Gastrocnemius medialis (tissue), 4 donors: Measurements from ENCODE around the gene WWOX.

ENCODE experiments used
- POLR2A ChIP-seq, 2 donors: fragments of 450-650 bp; IDR thresholded peaks; one replicate each; pipeline ENCODE4 v1.6.1; 2017; ENCODE audit warnings: antibody characterized with exemption in 2 of 2, mild to moderate bottlenecking in 2 of 2, moderate library complexity in 2 of 2
- TF ChIP-seq, protein P1 (sequence below), 5 experiments: fragments of 450-650 bp in 3 of 5; fragments of 200-600 bp in 2 of 5; sonication (generic) in 2 of 5; IDR thresholded peaks in 4 of 5; conservative IDR thresholded peaks in 1 of 5; 1 replicate in 4 of 5; 2 replicates in 1 of 5; pipeline ENCODE4 v1.5.1; 2016 to 2019; ENCODE audit warnings: antibody characterized with exemption in 5 of 5, mild to moderate bottlenecking in 3 of 5, moderate library complexity in 3 of 5

DNA sequence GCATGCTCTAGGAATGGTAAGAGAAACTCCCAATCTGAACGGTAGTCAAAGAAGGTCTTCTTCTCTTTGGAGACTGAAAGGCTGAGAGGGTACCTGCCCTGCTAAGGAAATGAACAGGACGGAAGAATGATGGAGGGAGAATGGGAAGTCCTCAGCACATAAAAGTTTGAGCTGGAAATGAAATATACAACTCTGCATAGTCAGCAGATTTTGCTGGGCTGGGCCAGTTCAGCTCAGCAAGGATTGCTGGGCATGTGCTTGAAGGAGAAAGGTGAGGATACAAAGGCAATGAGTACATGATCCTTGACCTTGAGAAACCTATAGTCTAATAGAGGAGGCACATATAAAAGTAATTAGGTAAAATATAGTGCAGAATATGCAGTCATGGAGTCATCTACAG lies 831.8 kb downstream of the WWOX start:
- TF ChIP-seq, protein P1, sequence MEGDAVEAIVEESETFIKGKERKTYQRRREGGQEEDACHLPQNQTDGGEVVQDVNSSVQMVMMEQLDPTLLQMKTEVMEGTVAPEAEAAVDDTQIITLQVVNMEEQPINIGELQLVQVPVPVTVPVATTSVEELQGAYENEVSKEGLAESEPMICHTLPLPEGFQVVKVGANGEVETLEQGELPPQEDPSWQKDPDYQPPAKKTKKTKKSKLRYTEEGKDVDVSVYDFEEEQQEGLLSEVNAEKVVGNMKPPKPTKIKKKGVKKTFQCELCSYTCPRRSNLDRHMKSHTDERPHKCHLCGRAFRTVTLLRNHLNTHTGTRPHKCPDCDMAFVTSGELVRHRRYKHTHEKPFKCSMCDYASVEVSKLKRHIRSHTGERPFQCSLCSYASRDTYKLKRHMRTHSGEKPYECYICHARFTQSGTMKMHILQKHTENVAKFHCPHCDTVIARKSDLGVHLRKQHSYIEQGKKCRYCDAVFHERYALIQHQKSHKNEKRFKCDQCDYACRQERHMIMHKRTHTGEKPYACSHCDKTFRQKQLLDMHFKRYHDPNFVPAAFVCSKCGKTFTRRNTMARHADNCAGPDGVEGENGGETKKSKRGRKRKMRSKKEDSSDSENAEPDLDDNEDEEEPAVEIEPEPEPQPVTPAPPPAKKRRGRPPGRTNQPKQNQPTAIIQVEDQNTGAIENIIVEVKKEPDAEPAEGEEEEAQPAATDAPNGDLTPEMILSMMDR (IDR thresholded peaks at IDR 0.05 in 4 of 5, conservative IDR thresholded peaks at IDR 0.05 in 1 of 5) = no peak
- no peak for TF ChIP-seq POLR2A (IDR thresholded peaks at IDR 0.05)
